ENCODE measurements around the gene SMARCC1.

The SMARCC1 gene

DNA sequence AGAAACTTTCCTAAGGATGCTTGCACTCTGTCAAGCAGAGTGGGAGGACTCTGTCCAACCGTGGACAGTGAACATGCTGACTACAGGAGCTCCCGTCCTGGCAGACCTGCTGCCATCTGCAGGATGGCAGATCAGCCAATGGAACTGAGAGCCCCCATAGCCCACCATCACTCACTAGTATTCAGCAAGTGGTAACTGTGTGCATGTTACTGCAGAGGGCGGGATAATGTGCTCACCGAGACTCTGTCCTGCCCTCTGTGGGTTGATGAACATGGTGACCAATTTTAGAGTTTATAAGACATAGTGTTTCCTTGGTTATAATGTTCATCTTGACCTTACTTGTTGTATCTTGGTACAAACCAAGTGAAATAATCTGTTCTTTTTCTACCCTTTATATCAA is 214.5 kb downstream of the SMARCC1 start:
- DNase-seq (ENCODE audit: low read depth), result no peak
- TF ChIP-seq CTCF (IDR thresholded peaks at IDR 0.05; ENCODE audit: low read length, missing control alignments), result no peak
- H3K4me3 ChIP-seq (replicated peaks; ENCODE audit: low read depth, low read length), result no peak overlapping the region

- no peak for DNase-seq (ENCODE audit: low read depth)
- no peak overlapping the region for H3K4me3 ChIP-seq (replicated peaks; ENCODE audit: low read depth, low read length)
- TF ChIP-seq CTCF (IDR thresholded peaks at IDR 0.05; ENCODE audit: low read length, missing control alignments), result no peak
Measured at GRCh38 chr3:47566667-47567066, 215.0 kb downstream of the SMARCC1 start.

DNA sequence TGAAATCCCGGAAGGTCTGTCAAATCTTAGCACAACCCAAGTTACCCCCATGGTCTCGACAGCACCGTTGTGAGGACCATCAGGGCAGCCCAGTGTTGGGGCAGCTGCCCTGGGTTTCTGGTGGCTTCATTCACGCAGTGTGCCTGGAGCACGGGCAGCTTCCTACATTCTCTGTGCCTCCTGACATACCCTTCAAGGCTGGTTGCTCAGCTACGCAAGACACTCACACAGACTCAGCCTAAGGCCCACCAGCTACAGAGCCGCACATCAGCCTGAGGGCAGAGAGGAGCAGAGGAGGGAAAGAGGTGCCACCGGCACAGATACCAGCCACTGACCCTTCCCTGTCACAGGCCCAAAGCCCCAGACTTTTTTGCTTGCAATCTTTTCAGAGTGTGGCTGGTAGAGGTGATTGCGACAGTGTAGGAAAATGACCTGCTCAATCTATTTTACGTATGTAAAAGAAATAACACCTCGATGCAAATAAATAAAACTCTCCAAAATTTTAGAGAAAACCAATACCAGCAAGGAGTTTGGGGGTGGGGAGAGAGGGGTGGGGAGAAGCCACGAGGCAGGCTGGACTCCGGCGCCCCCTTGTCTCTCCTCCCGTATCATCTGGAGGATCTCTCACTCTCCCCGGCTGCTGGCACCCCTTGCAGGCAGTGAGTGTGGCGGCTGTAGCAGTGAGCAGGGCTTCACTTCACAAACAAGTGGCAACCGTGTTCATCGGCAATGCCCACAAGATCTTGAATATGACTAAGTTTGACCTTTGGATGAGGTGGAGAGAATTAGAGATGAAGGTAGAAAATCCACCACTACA is 215.8 kb downstream of the SMARCC1 start:
- TF ChIP-seq CTCF (IDR thresholded peaks at IDR 0.05; ENCODE audit: low read length, missing control alignments), result no peak
- no peak overlapping the region for H3K4me3 ChIP-seq (replicated peaks; ENCODE audit: low read depth, low read length)
- no peak for DNase-seq (ENCODE audit: low read depth)

GRCh38 chr3:47556351-47556750 is 225.3 kb downstream of the SMARCC1 start:
- no peak for TF ChIP-seq CTCF (IDR thresholded peaks at IDR 0.05; ENCODE audit: low read length, missing control alignments)
- no peak for DNase-seq (ENCODE audit: low read depth)
- H3K4me3 ChIP-seq (replicated peaks; ENCODE audit: low read depth, low read length), result no peak overlapping the region

GRCh38 chr3:47554335-47554734 is 227.4 kb downstream of the SMARCC1 start:
- H3K4me3 ChIP-seq (replicated peaks; ENCODE audit: low read depth, low read length), result no peak overlapping the region
- DNase-seq (ENCODE audit: low read depth), result no peak
- no peak for TF ChIP-seq CTCF (IDR thresholded peaks at IDR 0.05; ENCODE audit: low read length, missing control alignments)

DNA sequence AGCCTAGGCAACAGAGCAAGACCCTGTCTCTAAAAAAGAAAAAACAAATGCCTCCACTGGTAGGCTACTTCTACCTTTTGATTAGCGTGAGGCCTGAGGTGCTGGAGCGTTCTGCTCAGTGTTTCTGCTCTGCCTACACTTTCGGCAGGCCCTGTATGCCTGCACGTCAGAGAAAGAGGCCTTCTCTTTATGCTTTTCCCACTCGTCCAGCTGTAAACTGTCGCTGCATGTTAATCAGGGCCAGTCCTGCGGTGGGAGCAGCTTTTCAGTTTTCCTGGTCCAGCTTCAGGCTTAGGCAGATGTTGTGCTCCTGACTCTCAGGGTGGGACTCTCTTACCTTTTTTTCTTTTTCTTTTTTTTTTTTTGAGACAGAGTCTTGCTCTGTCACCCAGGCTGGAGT is 228.3 kb downstream of the SMARCC1 start:
- no peak for TF ChIP-seq CTCF (IDR thresholded peaks at IDR 0.05; ENCODE audit: low read length, missing control alignments)
- no peak for DNase-seq (ENCODE audit: low read depth)
- H3K4me3 ChIP-seq (replicated peaks; ENCODE audit: low read depth, low read length), result no peak overlapping the region

Data from fibroblast of pulmonary artery (primary cell).